ENCODE measurements around the gene CBX5.
A peak's percentile ranks its signal among the peaks of the same experiment; 100 is the strongest.
"Not testable (repeated sequence)": the region's sequence is repeated elsewhere in the genome, so short reads cannot be mapped to it uniquely, and the experiment has no call there.

The CBX5 gene

GRCh38 chr12:54201001-54201794 is 78.7 kb downstream of the CBX5 start:
- no peaks in the 10 kb centered on the region for H3K9me3 ChIP-seq (ENCODE audit: control insufficient read depth in 2 of 2, low read length in 2 of 2)

DNA sequence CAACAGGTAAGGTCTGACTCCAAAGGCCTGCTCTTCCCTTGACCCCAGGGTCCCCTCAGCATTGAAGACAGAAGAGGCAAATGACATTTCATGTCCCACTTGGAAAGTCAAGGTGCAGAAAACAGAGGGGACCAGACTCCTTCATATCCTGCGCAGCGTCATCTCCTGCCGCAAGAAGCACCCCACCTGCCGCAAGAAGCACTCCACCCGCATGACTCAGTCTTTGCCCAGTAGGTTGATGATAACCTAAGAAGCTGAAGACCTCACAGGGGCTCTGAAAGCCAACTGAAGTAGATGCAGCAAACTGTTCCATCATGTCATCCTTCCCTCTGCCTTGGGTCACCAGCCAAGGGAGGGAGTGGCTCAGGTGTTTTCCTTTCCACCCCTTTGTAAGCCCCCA is 79.5 kb downstream of the CBX5 start:
- Histone ChIP-seq H3K9me3 (ENCODE audit: control insufficient read depth in 2 of 2, low read length in 2 of 2) (no peaks in the 10 kb centered on the region), H3K9ac (ENCODE audit: low read depth in 1 of 2, low read length in 2 of 2) (no peak overlapping the region), H3K36me3 (ENCODE audit: control insufficient read depth in 2 of 2, insufficient read depth in 2 of 2, low read length in 2 of 2) (no peaks in the 10 kb centered on the region), H3K27ac (ENCODE audit: low read depth in 2 of 2, low read length in 2 of 2) (no peak overlapping the region), H3K4me1 (ENCODE audit: control insufficient read depth in 2 of 2, insufficient read depth in 2 of 2, low read length in 2 of 2) (no peaks in the 10 kb centered on the region), H3K4me3 (ENCODE audit: low read length in 2 of 2) (no peak overlapping the region), H3K27me3 (ENCODE audit: control insufficient read depth in 2 of 2, insufficient read depth in 2 of 2, low read length in 2 of 2) (peaks cover 56 to 57% of the 10 kb centered on the region in 2 donors)

More at GRCh38 chr12:54201001-54201794, 78.7 kb downstream of the CBX5 start:
- no peak overlapping the region for H3K4me3 ChIP-seq (ENCODE audit: low read length in 2 of 2)
- no peak overlapping the region for H3K27ac ChIP-seq (ENCODE audit: low read depth in 2 of 2, low read length in 2 of 2)
- no peaks in the 10 kb centered on the region for H3K4me1 ChIP-seq (ENCODE audit: control insufficient read depth in 2 of 2, insufficient read depth in 2 of 2, low read length in 2 of 2)
- no peak overlapping the region for H3K9ac ChIP-seq (ENCODE audit: low read depth in 1 of 2, low read length in 2 of 2)
- peaks cover 60 to 63% of the 10 kb centered on the region in 2 donors for H3K27me3 ChIP-seq (ENCODE audit: control insufficient read depth in 2 of 2, insufficient read depth in 2 of 2, low read length in 2 of 2)
- H3K36me3 ChIP-seq (ENCODE audit: control insufficient read depth in 2 of 2, insufficient read depth in 2 of 2, low read length in 2 of 2), result no peaks in the 10 kb centered on the region

- Histone ChIP-seq H3K9ac (ENCODE audit: low read depth in 1 of 2, low read length in 2 of 2) (no peak overlapping the region), H3K4me1 (ENCODE audit: control insufficient read depth in 2 of 2, insufficient read depth in 2 of 2, low read length in 2 of 2) (no peaks in the 10 kb centered on the region), H3K9me3 (ENCODE audit: control insufficient read depth in 2 of 2, low read length in 2 of 2) (no peaks in the 10 kb centered on the region), H3K4me3 (ENCODE audit: low read length in 2 of 2) (no peak overlapping the region), H3K36me3 (ENCODE audit: control insufficient read depth in 2 of 2, insufficient read depth in 2 of 2, low read length in 2 of 2) (no peaks in the 10 kb centered on the region), H3K27me3 (ENCODE audit: control insufficient read depth in 2 of 2, insufficient read depth in 2 of 2, low read length in 2 of 2) (peaks cover 55 to 57% of the 10 kb centered on the region in 2 donors), H3K27ac (ENCODE audit: low read depth in 2 of 2, low read length in 2 of 2) (no peak overlapping the region)
These were observed 80.0 kb downstream of the CBX5 start for GRCh38 chr12:54199917-54200316.

- no peak overlapping the region for H3K4me3 ChIP-seq (ENCODE audit: low read length in 2 of 2)
- H3K9ac ChIP-seq (ENCODE audit: low read depth in 1 of 2, low read length in 2 of 2), result no peak overlapping the region
- H3K36me3 ChIP-seq (ENCODE audit: control insufficient read depth in 2 of 2, insufficient read depth in 2 of 2, low read length in 2 of 2), result no peaks in the 10 kb centered on the region
- H3K9me3 ChIP-seq (ENCODE audit: control insufficient read depth in 2 of 2, low read length in 2 of 2), result no peaks in the 10 kb centered on the region
- H3K27me3 ChIP-seq (ENCODE audit: control insufficient read depth in 2 of 2, insufficient read depth in 2 of 2, low read length in 2 of 2), result peaks cover 56% of the 10 kb centered on the region in 2 donors
- no peaks in the 10 kb centered on the region for H3K4me1 ChIP-seq (ENCODE audit: control insufficient read depth in 2 of 2, insufficient read depth in 2 of 2, low read length in 2 of 2)
- no peak overlapping the region for H3K27ac ChIP-seq (ENCODE audit: low read depth in 2 of 2, low read length in 2 of 2)
These were observed 80.9 kb downstream of the CBX5 start for GRCh38 chr12:54199034-54199433.

- Histone ChIP-seq H3K27ac (ENCODE audit: low read depth in 2 of 2, low read length in 2 of 2) (no peak overlapping the region), H3K27me3 (ENCODE audit: control insufficient read depth in 2 of 2, insufficient read depth in 2 of 2, low read length in 2 of 2) (peaks cover 59 to 61% of the 10 kb centered on the region in 2 donors)
These were observed 82.5 kb downstream of the CBX5 start for GRCh38 chr12:54197431-54197909.

DNA sequence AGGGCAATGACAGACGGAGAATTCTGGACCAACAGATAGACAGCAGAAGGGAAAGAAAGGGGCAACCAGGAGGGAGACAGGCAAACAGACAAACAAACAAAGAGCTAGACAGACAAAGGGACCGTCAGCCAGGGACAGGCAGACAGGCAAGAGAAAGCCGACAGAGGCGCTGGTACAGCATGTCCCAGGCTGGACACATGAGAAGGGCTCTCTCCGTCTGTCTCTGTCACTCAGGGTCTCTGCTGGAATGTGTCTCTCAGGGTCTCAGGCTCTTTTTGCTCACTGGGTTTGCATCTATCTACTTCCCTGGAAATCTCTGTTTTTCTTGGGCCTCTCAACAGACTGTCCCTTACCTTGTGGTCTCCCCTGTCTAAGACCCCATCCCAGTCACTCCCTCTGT is 82.9 kb downstream of the CBX5 start:
- Histone ChIP-seq H3K4me1 (ENCODE audit: control insufficient read depth in 2 of 2, insufficient read depth in 2 of 2, low read length in 2 of 2) (no peaks in the 10 kb centered on the region), H3K27me3 (ENCODE audit: control insufficient read depth in 2 of 2, insufficient read depth in 2 of 2, low read length in 2 of 2) (peaks cover 60 to 63% of the 10 kb centered on the region in 2 donors), H3K4me3 (ENCODE audit: low read length in 2 of 2) (no peak overlapping the region), H3K9me3 (ENCODE audit: control insufficient read depth in 2 of 2, low read length in 2 of 2) (no peaks in the 10 kb centered on the region), H3K27ac (ENCODE audit: low read depth in 2 of 2, low read length in 2 of 2) (no peak overlapping the region), H3K36me3 (ENCODE audit: control insufficient read depth in 2 of 2, insufficient read depth in 2 of 2, low read length in 2 of 2) (no peaks in the 10 kb centered on the region), H3K9ac (ENCODE audit: low read depth in 1 of 2, low read length in 2 of 2) (no peak overlapping the region)

More at GRCh38 chr12:54197431-54197909, 82.5 kb downstream of the CBX5 start:
- no peak overlapping the region for H3K9ac ChIP-seq (ENCODE audit: low read depth in 1 of 2, low read length in 2 of 2)
- no peak overlapping the region for H3K4me3 ChIP-seq (ENCODE audit: low read length in 2 of 2)
- H3K4me1 ChIP-seq (ENCODE audit: control insufficient read depth in 2 of 2, insufficient read depth in 2 of 2, low read length in 2 of 2), result no peaks in the 10 kb centered on the region
- no peaks in the 10 kb centered on the region for H3K36me3 ChIP-seq (ENCODE audit: control insufficient read depth in 2 of 2, insufficient read depth in 2 of 2, low read length in 2 of 2)
- H3K9me3 ChIP-seq (ENCODE audit: control insufficient read depth in 2 of 2, low read length in 2 of 2), result no peaks in the 10 kb centered on the region

- H3K27ac ChIP-seq (ENCODE audit: low read depth in 2 of 2, low read length in 2 of 2), result no peak overlapping the region
- no peak overlapping the region for H3K9ac ChIP-seq (ENCODE audit: low read depth in 1 of 2, low read length in 2 of 2)
- H3K4me3 ChIP-seq (ENCODE audit: low read length in 2 of 2), result peak overlapping the region in 1 of 2 donors; percentile 13
- H3K36me3 ChIP-seq (ENCODE audit: control insufficient read depth in 2 of 2, insufficient read depth in 2 of 2, low read length in 2 of 2), result no peaks in the 10 kb centered on the region
- peaks cover 0 to 3% of the 10 kb centered on the region in 2 donors for H3K4me1 ChIP-seq (ENCODE audit: control insufficient read depth in 2 of 2, insufficient read depth in 2 of 2, low read length in 2 of 2)
- peaks cover 59 to 65% of the 10 kb centered on the region in 2 donors for H3K27me3 ChIP-seq (ENCODE audit: control insufficient read depth in 2 of 2, insufficient read depth in 2 of 2, low read length in 2 of 2)
- no peaks in the 10 kb centered on the region for H3K9me3 ChIP-seq (ENCODE audit: control insufficient read depth in 2 of 2, low read length in 2 of 2)
These were observed 83.5 kb downstream of the CBX5 start for GRCh38 chr12:54196396-54196795.

DNA sequence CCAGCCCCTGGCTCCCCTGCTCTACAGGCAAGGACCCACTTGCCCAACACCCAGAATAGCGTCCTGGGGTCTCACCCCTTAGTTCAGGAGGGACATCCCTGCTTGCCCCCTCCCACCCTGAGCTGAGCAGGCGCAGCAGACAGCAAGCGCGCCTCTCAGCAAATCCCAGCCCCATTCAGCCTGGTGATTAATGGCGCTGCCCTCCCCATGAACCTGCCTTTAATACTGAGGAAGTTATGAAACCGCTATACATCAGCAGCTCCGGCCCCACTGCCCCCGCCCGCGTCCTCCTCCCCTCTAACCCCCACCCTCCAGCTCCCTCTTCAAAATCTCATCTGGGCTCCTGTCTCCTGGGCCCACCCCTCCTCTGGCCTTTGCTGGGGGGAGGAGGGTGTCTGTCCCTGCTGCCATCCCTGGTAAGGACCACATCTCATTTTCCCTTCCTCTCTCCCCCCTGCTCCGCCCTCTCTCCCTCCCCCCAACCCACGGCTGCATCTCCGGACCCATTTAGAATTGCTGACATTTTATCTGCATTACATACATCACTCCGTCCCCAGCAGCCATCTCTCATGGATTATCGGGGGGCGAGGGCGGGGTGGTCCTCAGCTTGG is 84.1 kb downstream of the CBX5 start:
- H3K9ac ChIP-seq (ENCODE audit: low read depth in 1 of 2, low read length in 2 of 2), result no peak overlapping the region
- no peak overlapping the region for H3K27ac ChIP-seq (ENCODE audit: low read depth in 2 of 2, low read length in 2 of 2)
- H3K27me3 ChIP-seq (ENCODE audit: control insufficient read depth in 2 of 2, insufficient read depth in 2 of 2, low read length in 2 of 2), result peaks cover 57 to 65% of the 10 kb centered on the region in 2 donors
- peaks cover 0 to 6% of the 10 kb centered on the region in 2 donors for H3K4me1 ChIP-seq (ENCODE audit: control insufficient read depth in 2 of 2, insufficient read depth in 2 of 2, low read length in 2 of 2)
- H3K4me3 ChIP-seq (ENCODE audit: low read length in 2 of 2), result peak overlapping the region in 1 of 2 donors; percentile 13
- no peaks in the 10 kb centered on the region for H3K9me3 ChIP-seq (ENCODE audit: control insufficient read depth in 2 of 2, low read length in 2 of 2)
- no peaks in the 10 kb centered on the region for H3K36me3 ChIP-seq (ENCODE audit: control insufficient read depth in 2 of 2, insufficient read depth in 2 of 2, low read length in 2 of 2)

GRCh38 chr12:54195080-54195736 is 84.7 kb downstream of the CBX5 start:
- H3K9me3 ChIP-seq (ENCODE audit: control insufficient read depth in 2 of 2, low read length in 2 of 2), result no peaks in the 10 kb centered on the region
- H3K4me1 ChIP-seq (ENCODE audit: control insufficient read depth in 2 of 2, insufficient read depth in 2 of 2, low read length in 2 of 2), result peaks cover 0 to 6% of the 10 kb centered on the region in 2 donors
- H3K4me3 ChIP-seq (ENCODE audit: low read length in 2 of 2), result no peak overlapping the region
- H3K27ac ChIP-seq (ENCODE audit: low read depth in 2 of 2, low read length in 2 of 2), result no peak overlapping the region
- H3K36me3 ChIP-seq (ENCODE audit: control insufficient read depth in 2 of 2, insufficient read depth in 2 of 2, low read length in 2 of 2), result no peaks in the 10 kb centered on the region
- peaks cover 54 to 67% of the 10 kb centered on the region in 2 donors for H3K27me3 ChIP-seq (ENCODE audit: control insufficient read depth in 2 of 2, insufficient read depth in 2 of 2, low read length in 2 of 2)
- no peak overlapping the region for H3K9ac ChIP-seq (ENCODE audit: low read depth in 1 of 2, low read length in 2 of 2)

GRCh38 chr12:54194611-54195010 is 85.3 kb downstream of the CBX5 start:
- not testable (repeated sequence) for H3K36me3 ChIP-seq (ENCODE audit: control insufficient read depth in 2 of 2, insufficient read depth in 2 of 2, low read length in 2 of 2); H3K9ac ChIP-seq (ENCODE audit: low read depth in 1 of 2, low read length in 2 of 2); H3K4me1 ChIP-seq (ENCODE audit: control insufficient read depth in 2 of 2, insufficient read depth in 2 of 2, low read length in 2 of 2); H3K27ac ChIP-seq (ENCODE audit: low read depth in 2 of 2, low read length in 2 of 2); H3K9me3 ChIP-seq (ENCODE audit: control insufficient read depth in 2 of 2, low read length in 2 of 2); H3K4me3 ChIP-seq (ENCODE audit: low read length in 2 of 2)
- peaks cover 51 to 64% of the 10 kb centered on the region in 2 donors for H3K27me3 ChIP-seq (ENCODE audit: control insufficient read depth in 2 of 2, insufficient read depth in 2 of 2, low read length in 2 of 2)
